HG02571 (cell line): ENCODE measurements around the gene AIP.

Experiments
- ATAC-seq: cut with Tn5 transposase; IDR thresholded peaks from one replicate; pipeline ENCODE4 v1.9.1; 2021; ENCODE audit warnings: mild to moderate bottlenecking, moderate library complexity; ENCODE audit not compliant: unreplicated experiment

AIP gene

DNA sequence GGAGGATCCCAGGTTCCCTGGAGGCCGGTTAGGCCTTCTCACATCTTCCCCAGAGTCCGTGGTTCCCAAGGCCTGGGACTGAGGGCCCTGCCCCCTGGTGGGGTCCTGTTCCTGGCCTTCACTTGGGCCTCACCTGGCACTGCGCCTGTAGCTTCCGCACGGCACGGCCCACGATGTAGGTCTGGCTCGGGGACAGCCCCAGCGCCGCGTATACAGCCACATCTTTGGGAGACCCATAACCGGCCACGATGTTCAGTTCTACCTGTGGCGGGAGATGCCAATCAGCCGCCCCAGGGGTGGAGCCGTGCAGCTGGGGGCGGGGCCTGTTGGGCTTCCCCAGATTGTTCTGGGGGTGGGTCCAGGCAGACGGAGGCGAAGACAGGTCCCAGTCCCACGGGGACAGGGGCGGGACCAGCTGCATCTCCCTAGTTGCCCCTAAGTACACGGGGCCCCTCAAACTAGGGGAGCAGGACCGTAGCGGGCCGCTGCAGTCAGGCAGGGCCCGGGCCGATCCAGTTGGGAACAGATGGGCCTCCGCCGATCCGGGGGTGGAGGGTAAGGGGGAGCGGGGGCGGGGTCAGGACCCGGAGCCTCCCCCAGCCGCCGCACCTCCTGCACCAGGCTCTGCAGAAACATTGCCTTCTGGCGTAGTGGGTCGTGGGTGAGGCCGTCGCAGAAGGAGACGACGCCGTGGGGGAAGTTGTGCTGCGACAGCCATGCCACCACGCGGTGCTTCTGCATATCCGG, 10.1 kb downstream of the AIP start:
- no peak for ATAC-seq

- ATAC-seq, result no peak
These were observed 10.9 kb downstream of the AIP start for GRCh38 chr11:67493548-67494370.

DNA sequence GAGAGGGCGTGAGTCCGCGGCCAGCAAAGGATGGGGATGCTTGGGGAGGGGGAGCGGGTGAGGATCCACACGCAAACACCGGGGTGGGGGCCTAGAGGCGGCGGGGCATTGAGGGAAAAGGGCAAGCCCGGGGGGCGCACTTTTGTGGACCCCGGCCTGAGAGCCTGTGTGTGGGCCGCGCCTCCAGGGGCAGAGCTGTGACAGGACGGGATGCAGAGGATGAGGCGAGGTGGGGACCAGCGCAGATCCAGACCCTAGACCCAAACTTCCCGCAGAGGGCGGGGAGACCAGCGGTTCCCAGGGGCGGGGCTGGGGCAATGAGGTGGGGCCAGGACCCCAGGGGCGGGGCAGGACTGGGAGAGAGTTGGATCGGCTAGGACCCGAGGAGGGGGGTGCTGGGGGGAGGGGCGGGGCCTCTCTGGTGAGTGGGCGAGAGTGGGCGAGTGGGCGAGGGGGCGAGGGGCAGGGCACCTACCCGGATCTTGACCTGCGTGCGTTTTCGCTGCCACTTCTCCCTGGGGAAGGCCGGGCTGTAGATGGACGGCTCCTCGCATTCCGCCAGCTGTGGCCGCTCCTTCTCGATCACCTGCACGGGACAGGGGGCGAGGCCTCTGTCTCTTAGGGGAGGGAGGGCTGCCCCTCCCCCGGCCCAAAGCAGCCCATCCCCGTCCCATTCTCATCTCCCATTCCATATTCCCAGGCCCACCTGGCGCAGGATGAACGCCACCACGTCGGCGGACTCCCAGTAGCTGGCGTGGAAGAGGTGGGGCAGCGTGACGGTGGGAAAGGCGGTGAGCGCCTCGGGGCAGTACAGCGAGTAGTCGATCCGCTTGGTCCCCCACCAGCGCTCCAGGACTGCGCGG, 11.8 kb downstream of the AIP start:
- no peak for ATAC-seq

DNA sequence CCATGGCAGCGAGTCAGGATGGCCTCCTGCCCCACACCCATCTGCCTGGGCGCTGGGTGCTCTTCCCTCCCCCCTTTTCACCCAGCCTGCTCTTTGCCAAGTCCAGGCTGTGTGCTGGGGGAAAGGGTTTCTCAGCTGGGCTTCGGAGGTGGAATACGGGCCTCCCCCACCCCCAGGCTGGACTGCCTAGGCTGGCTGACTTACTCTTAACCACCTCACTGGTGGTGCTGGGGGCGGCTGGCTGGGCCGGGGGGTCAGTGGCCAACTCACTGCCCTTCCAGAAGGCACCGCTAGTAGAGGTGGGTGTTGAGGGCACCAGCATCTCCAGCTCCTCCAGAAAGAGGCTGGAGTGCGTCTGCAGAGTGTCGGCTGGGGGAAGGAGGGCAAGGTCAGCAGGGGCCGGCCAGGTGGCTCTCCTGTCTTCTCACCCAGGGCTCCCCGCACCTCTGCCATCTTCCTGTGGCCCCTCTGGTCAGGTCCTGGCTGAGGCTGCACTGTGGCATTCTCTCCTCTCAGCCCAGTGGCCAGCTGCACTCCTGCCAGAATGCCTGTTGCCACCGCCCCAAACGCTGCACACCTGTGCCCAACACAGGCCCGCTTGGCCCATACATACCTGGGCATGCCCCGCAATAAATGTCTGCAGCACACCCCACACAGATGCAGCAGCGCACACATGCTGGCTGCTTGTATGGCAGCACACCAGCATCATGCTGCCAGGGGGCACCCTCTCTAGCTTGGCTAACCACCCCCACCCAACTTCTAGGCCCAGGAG, 12.6 kb downstream of the AIP start:
- ATAC-seq, result no peak

GRCh38 chr11:67496113-67496512, 13.3 kb downstream of the AIP start:
- ATAC-seq, result no peak

DNA sequence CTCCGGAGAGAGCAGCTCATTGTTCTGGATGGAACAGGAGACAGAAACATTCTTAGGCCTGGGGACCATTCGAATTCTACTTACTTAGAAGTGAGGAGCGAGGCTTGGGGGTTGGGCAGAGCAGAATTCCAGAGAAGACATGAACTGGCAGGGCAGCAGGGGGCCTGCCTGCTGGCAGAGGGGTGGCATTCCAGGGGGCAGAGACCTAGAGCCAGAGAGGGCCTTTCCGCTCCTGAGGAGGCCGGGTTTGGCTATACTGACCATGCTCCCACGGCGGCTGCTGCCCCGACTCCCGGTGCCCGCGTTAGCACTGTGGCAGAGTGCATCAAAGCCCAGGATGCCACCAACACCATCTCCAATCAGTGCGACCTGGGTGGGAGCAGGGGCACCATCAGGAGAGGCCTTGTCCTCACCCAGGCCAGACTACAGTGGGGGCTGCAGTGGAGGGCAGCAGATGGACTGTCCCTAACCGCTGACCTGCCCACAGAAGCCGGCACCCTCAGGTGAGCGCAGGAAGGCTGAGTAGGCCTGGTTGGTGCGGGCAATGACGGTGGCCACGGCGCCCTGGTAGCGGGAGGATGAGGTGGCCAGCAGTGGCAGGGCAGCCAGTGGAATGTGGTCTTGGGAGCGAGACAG, 14.9 kb downstream of the AIP start:
- ATAC-seq, result no peak

DNA sequence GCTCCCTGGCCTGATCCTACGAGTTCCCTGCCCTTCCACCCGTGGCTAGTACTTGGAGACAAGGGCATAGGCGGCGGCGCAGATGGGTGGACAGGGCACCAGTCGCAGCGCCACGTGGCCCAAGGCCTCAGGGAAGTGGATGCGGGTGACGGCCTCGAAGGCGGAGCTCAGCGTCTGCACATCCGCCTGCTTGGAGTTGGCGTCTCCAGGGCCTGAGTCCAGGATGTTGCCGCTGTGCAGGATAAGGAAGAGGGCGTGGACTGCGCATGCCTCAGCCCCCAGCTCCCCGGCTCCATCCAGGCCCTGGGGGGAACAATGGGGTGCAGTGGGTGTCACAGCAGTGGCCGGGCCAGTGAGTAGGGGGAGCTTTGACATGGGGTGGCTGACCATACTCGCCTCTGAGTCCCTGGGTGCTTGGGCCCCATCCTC, 15.7 kb downstream of the AIP start:
- ATAC-seq, result no peak

- ATAC-seq, result no peak
These were observed 17.1 kb downstream of the AIP start for GRCh38 chr11:67499808-67500483.

GRCh38 chr11:67500484-67500821, 17.6 kb downstream of the AIP start:
- no peak for ATAC-seq

GRCh38 chr11:67500831-67501715, 18.2 kb downstream of the AIP start:
- no peak for ATAC-seq

- no peak for ATAC-seq
These were observed 19.0 kb downstream of the AIP start for GRCh38 chr11:67501854-67502253.

DNA sequence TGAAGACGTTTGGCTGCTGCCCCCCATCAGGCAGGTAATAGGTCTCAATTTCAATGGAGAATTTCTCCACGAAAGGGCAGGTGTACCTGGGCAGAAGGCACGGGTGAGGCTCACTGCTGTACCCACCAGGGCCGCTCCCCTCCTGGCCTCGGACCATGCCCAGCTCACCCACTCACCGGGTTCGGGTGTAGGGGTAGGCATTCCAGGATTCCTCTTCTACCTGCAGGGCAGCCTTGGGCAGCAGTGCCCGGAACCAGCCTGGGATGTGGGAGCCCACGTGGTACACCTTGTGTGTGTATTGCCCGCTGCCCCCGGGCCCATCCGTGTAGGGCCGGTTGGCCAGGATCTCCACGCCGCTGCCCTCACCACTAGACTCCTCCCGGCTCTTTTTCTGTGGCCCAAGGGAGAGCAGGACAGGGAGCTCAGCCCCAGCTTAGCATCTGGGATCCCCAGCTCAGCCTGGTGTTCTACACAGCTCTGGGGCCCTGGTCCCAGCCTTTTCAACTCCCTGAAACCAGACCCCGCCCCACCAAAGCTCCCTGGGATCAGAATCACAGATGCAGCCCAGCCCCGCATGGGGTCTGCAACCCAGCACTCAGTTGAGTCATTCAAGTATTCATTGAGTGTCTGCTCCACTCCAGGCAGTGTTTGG, 19.6 kb downstream of the AIP start:
- no peak for ATAC-seq

GRCh38 chr11:67503119-67504004, 20.5 kb downstream of the AIP start:
- ATAC-seq, result no peak

- ATAC-seq, result no peak
These were observed 21.5 kb downstream of the AIP start for GRCh38 chr11:67504005-67504949.

- ATAC-seq, result no peak
These were observed 22.2 kb downstream of the AIP start, which contains the start of gene PITPNM1 for GRCh38 chr11:67504950-67505581. Gene PITPNM1, minus strand, starts transcription at chr11:67505363. Its CDS starts 1,183 bp downstream, at chr11:67504180.
